Activated gamma-delta T cell treated with anti-CD3 and anti-CD28 coated beads, Interleukin-2, amount 50 U/mL, for 16 hours (primary cell): Measurements from ENCODE around the gene PROZ.

Source experiments
- DNase-seq: peaks from one replicate; pipeline ENCODE4 v3.0.0-alpha.2; 2020; ENCODE audit warnings: low read depth

PROZ gene

GRCh38 chr13:113141601-113141970 lies 16.9 kb upstream of the PROZ start:
- no peak for DNase-seq

GRCh38 chr13:113142876-113143275 lies 15.6 kb upstream of the PROZ start:
- DNase-seq, result no peak

GRCh38 chr13:113143466-113144254 lies 14.8 kb upstream of the PROZ start:
- DNase-seq, result no peak

GRCh38 chr13:113144255-113144629 lies 14.2 kb upstream of the PROZ start:
- no peak for DNase-seq

- no peak for DNase-seq
Observed at GRCh38 chr13:113145496-113145895, 13.0 kb upstream of the PROZ start.

- DNase-seq, result no peak
Observed at GRCh38 chr13:113145911-113146598, 12.4 kb upstream of the PROZ start.

- no peak for DNase-seq
Observed at GRCh38 chr13:113146750-113147149, 11.7 kb upstream of the PROZ start.

- DNase-seq, result no peak
Observed at GRCh38 chr13:113147206-113147605, 11.2 kb upstream of the PROZ start.

- no peak for DNase-seq
Observed at GRCh38 chr13:113148407-113148806, 10.0 kb upstream of the PROZ start.

GRCh38 chr13:113148940-113149503 lies 9.4 kb upstream of the PROZ start:
- DNase-seq, result no peak

GRCh38 chr13:113149711-113150549 lies 8.5 kb upstream of the PROZ start:
- no peak for DNase-seq

- no peak for DNase-seq
Observed at GRCh38 chr13:113150550-113151365, 7.7 kb upstream of the PROZ start.

- DNase-seq, result no peak
Observed at GRCh38 chr13:113151745-113152690, 6.4 kb upstream of the PROZ start.

- DNase-seq, result no peak
Observed at GRCh38 chr13:113152691-113152983, 5.8 kb upstream of the PROZ start.

GRCh38 chr13:113152984-113153809 lies 5.3 kb upstream of the PROZ start:
- DNase-seq, result no peak

GRCh38 chr13:113153810-113154748 lies 4.4 kb upstream of the PROZ start:
- peak; percentile 52 for DNase-seq

- DNase-seq, result no peak
Observed at GRCh38 chr13:113155201-113155600, 3.2 kb upstream of the PROZ start.

- DNase-seq, result no peak
Observed at GRCh38 chr13:113155982-113156655, 2.3 kb upstream of the PROZ start.
